IMR-90 (cell line): ENCODE data around the gene STAB1. TPM values are rescaled to one million over a fixed set of nuclear protein-coding genes. Genes with fewer than 3 reads are reported as not detected.
A peak's percentile ranks its signal among the peaks of the same experiment; 100 is the strongest.

Source experiments
- ATAC-seq: fragments of 200-7000 bp; cut with Tn5 transposase; 2 replicates; pipeline ENCODE4 v1.9.1; 2020; ENCODE audit warnings: low read depth, mild to moderate bottlenecking, moderate library complexity
- Bru-seq: library from RNA; stranded (reverse); fragments of 400-500 nt; gene quantifications from one replicate; lab custom pipeline; 2021; lab: Mats Ljungman, UMichigan
- BruChase-seq, 2 experiments: library from RNA; stranded (reverse); fragments of 400-500 nt; gene quantifications; one replicate each; lab custom pipeline; 2021; lab: Mats Ljungman, UMichigan
- BruUV-seq: library from RNA; stranded (reverse); fragments of 400-500 nt; replicated peaks from 2 replicates; lab custom pipeline; 2021; lab: Mats Ljungman, UMichigan
- CTCF ChIA-PET: fragments of 300-600 bp; formaldehyde crosslinking; extraction: SDS; loops from one replicate; lab custom pipeline; 2021; ENCODE audit warnings: antibody characterized with exemption; lab: Yijun Ruan, JAX
- POLR2A ChIA-PET: fragments of 300-600 bp; sonication (Branson Sonifier 250); formaldehyde crosslinking; loops from one replicate; lab custom pipeline; 2022; ENCODE audit warnings: antibody characterized with exemption; ENCODE audit not compliant: unreplicated experiment; lab: Charles Lee
- DNase-seq: peaks from one replicate; pipeline ENCODE4 v3.0.0; 2013
- H2AFZ ChIP-seq: replicated peaks from 2 replicates; pipeline ENCODE3; 2013; ENCODE audit warnings: low read length, mild to moderate bottlenecking; ENCODE audit not compliant: poor library complexity
- H2AK5ac ChIP-seq: 2 replicates; pipeline ENCODE4 v1.6.1; 2013; ENCODE audit warnings: low read depth, low read length, inconsistent platforms
- H2AK9ac ChIP-seq: replicated peaks from 2 replicates; pipeline ENCODE3; 2013; ENCODE audit warnings: mild to moderate bottlenecking, low read depth, low read length, moderate library complexity; ENCODE audit not compliant: poor library complexity
- H2BK120ac ChIP-seq: 2 replicates; pipeline ENCODE4 v1.6.1; 2013; ENCODE audit warnings: low read depth, low read length, inconsistent platforms
- H2BK15ac ChIP-seq: 3 replicates; pipeline ENCODE4 v1.6.1; 2013; ENCODE audit warnings: low read depth, low read length, inconsistent platforms
- H2BK20ac ChIP-seq: 2 replicates; pipeline ENCODE4 v1.6.1; 2013; ENCODE audit warnings: low read depth, mild to moderate bottlenecking, inconsistent platforms, low read length, moderate library complexity
- H2BK5ac ChIP-seq: 2 replicates; pipeline ENCODE4 v1.6.1; 2013; ENCODE audit warnings: mild to moderate bottlenecking, low read depth, low read length, inconsistent platforms; ENCODE audit not compliant: poor library complexity, severe bottlenecking
- H3K14ac ChIP-seq: replicated peaks from 2 replicates; pipeline ENCODE4 v1.6.1; 2013; ENCODE audit warnings: low read depth, low read length, inconsistent platforms
- H3K18ac ChIP-seq: 2 replicates; pipeline ENCODE4 v1.6.1; 2013; ENCODE audit warnings: low read depth, low read length, control low read depth
- H3K23ac ChIP-seq: 2 replicates; pipeline ENCODE4 v1.6.1; 2013; ENCODE audit warnings: low read depth, low read length, inconsistent platforms
- H3K27ac ChIP-seq: 2 replicates; pipeline ENCODE4 v1.5.1; 2013; ENCODE audit warnings: mild to moderate bottlenecking, control low read depth, low read length; ENCODE audit not compliant: insufficient read depth
- H3K27me3 ChIP-seq: 2 replicates; pipeline ENCODE4 v1.6.1; 2013; ENCODE audit warnings: low read length; ENCODE audit not compliant: control insufficient read depth, insufficient read depth
- H3K36me3 ChIP-seq: 2 replicates; pipeline ENCODE4 v1.6.1; 2013; ENCODE audit warnings: low read length, mixed read lengths; ENCODE audit not compliant: control insufficient read depth, insufficient read depth
- H3K4ac ChIP-seq: 2 replicates; pipeline ENCODE4 v1.6.1; 2013; ENCODE audit warnings: low read depth, low read length, inconsistent platforms
- H3K4me1 ChIP-seq: 2 replicates; pipeline ENCODE4 v1.6.1; 2013; ENCODE audit warnings: low read length, mixed read lengths; ENCODE audit not compliant: control insufficient read depth, insufficient read depth
- H3K4me2 ChIP-seq: 2 replicates; pipeline ENCODE4 v1.6.1; 2013; ENCODE audit warnings: low read depth, mild to moderate bottlenecking, control low read depth, low read length, moderate library complexity
- H3K4me3 ChIP-seq: 2 replicates; pipeline ENCODE4 v1.5.1; 2013; ENCODE audit warnings: low read depth, mild to moderate bottlenecking, control low read depth, low read length, moderate library complexity; ENCODE audit not compliant: insufficient read depth
- H3K56ac ChIP-seq: 2 replicates; pipeline ENCODE4 v1.6.1; 2013; ENCODE audit warnings: low read length, inconsistent platforms; ENCODE audit not compliant: insufficient read depth; ENCODE audit errors: extremely low read depth
- H3K79me1 ChIP-seq, 2 experiments: 2 replicates each; pipeline ENCODE4 v1.6.1; 2013; ENCODE audit warnings: low read length in 2 of 2, inconsistent platforms in 1 of 2, low read depth in 1 of 2
- H3K9ac ChIP-seq: 2 replicates; pipeline ENCODE4 v1.6.1; 2013; ENCODE audit warnings: low read depth, low read length, control low read depth
- H3K9me1 ChIP-seq: 2 replicates; pipeline ENCODE4 v1.6.1; 2013; ENCODE audit warnings: low read length, inconsistent platforms; ENCODE audit not compliant: insufficient read depth
- H3K9me3 ChIP-seq: 2 replicates; pipeline ENCODE4 v1.6.1; 2013; ENCODE audit warnings: low read length; ENCODE audit not compliant: control insufficient read depth, insufficient read depth
- H4K20me1 ChIP-seq: 2 replicates; pipeline ENCODE4 v1.6.1; 2013; ENCODE audit warnings: low read length, inconsistent platforms; ENCODE audit not compliant: insufficient read depth
- H4K5ac ChIP-seq: 2 replicates; pipeline ENCODE4 v1.6.1; 2013; ENCODE audit warnings: mild to moderate bottlenecking, low read depth, low read length, control low read depth
- H4K8ac ChIP-seq, 2 experiments: 2 replicates each; pipeline ENCODE4 v1.6.1; 2013; ENCODE audit warnings: low read depth in 2 of 2, low read length in 2 of 2, control low read depth in 1 of 2, inconsistent platforms in 1 of 2
- H4K91ac ChIP-seq: 2 replicates; pipeline ENCODE4 v1.6.1; 2013; ENCODE audit warnings: low read depth, low read length, inconsistent platforms; ENCODE audit not compliant: insufficient read depth
- CEBPB ChIP-seq: IDR thresholded peaks from 2 replicates; pipeline ENCODE4 v1.6.1; 2012; ENCODE audit warnings: low read depth, low read length, improper control_type of control experiment
- FOS ChIP-seq: fragments of 150-350 bp; IDR thresholded peaks from 2 replicates; pipeline ENCODE4 v1.6.1; 2016; ENCODE audit warnings: low read depth, low read length
- MAFK ChIP-seq: IDR thresholded peaks from 2 replicates; pipeline ENCODE4 v1.6.1; 2012; ENCODE audit warnings: low read depth, low read length, improper control_type of control experiment
- MXI1 ChIP-seq: IDR thresholded peaks from 2 replicates; pipeline ENCODE4 v1.6.1; 2012; ENCODE audit warnings: low read depth, mild to moderate bottlenecking, low read length, moderate library complexity, borderline replicate concordance
- NFE2L2 ChIP-seq: fragments of 150-350 bp; IDR thresholded peaks from 2 replicates; pipeline ENCODE4 v1.6.1; 2016; ENCODE audit warnings: low read depth, mild to moderate bottlenecking, low read length
- POLR2A ChIP-seq: IDR thresholded peaks from 2 replicates; pipeline ENCODE4 v1.6.1; 2012; ENCODE audit warnings: mild to moderate bottlenecking, low read depth, low read length
- RAD21 ChIP-seq: IDR thresholded peaks from 2 replicates; pipeline ENCODE4 v1.6.1; 2012; ENCODE audit warnings: low read length, improper control_type of control experiment
- RCOR1 ChIP-seq: IDR thresholded peaks from 2 replicates; pipeline ENCODE4 v1.6.1; 2012; ENCODE audit warnings: mild to moderate bottlenecking, low read length, improper control_type of control experiment; ENCODE audit not compliant: insufficient replicate concordance
- USF2 ChIP-seq: fragments of 150-350 bp; IDR thresholded peaks from 2 replicates; pipeline ENCODE4 v1.6.1; 2017; ENCODE audit warnings: mild to moderate bottlenecking, antibody characterized with exemption, low read length, low read depth
- WGBS, 2 experiments: methylation state at CpG; one replicate each; pipeline versions ENCODE4 v1.1.5 to v1.1.7; 2013; ENCODE audit warnings: missing lambda C conversion rate in 2 of 2; ENCODE audit not compliant: insufficient read length in 1 of 2; ENCODE audit errors: extremely low coverage in 2 of 2; 5-methylcytosine and 5-hydroxymethylcytosine counted together
- dilution Hi-C: fragments of 300-500 bp; cut with HindIII; formaldehyde crosslinking; loops from one replicate; pipeline ENCODE4 v1.14.3; 2018; ENCODE audit warnings: low sequenced_read_pairs; ENCODE audit not compliant: unreplicated experiment
- in situ Hi-C: fragments of 300-500 bp; cut with MboI; formaldehyde crosslinking; loops from 3 replicates; pipeline ENCODE4 v1.14.3; 2019; ENCODE audit warnings: low sequenced_read_pairs, inconsistent platforms, mixed read lengths
- intact Hi-C: fragments of 100-400 bp; cut with micrococcal nuclease; formaldehyde crosslinking; loops from 2 replicates; pipeline ENCODE4 v1.10.0; 2022
- long read RNA-seq: library from polyadenylated mRNA; unstranded; transcript quantifications from one replicate; pipeline ENCODE4 v2.0.0, GENCODE V29; 2021; ENCODE audit not compliant: unreplicated experiment
- polyA plus RNA-seq, 3 experiments: library from polyadenylated mRNA; depleted of rRNA; stranded (reverse); fragments of >200 nt; gene quantifications; 2 replicates each; pipeline ENCODE4 v1.2.3, GENCODE V29; 2012; ENCODE audit warnings: low replicate concordance in 1 of 3
- total RNA-seq: library from RNA; depleted of rRNA; stranded (reverse); fragments of >200 nt; gene quantifications from 2 replicates; pipeline ENCODE4 v1.2.3, GENCODE V29; 2012; rRNA removed
- TF ChIP-seq, protein P1 (sequence below): fragments of 150-350 bp; IDR thresholded peaks from 2 replicates; pipeline ENCODE4 v1.6.1; 2016; ENCODE audit warnings: low read depth, mild to moderate bottlenecking, low read length, moderate library complexity, borderline replicate concordance

STAB1 gene, protein sequence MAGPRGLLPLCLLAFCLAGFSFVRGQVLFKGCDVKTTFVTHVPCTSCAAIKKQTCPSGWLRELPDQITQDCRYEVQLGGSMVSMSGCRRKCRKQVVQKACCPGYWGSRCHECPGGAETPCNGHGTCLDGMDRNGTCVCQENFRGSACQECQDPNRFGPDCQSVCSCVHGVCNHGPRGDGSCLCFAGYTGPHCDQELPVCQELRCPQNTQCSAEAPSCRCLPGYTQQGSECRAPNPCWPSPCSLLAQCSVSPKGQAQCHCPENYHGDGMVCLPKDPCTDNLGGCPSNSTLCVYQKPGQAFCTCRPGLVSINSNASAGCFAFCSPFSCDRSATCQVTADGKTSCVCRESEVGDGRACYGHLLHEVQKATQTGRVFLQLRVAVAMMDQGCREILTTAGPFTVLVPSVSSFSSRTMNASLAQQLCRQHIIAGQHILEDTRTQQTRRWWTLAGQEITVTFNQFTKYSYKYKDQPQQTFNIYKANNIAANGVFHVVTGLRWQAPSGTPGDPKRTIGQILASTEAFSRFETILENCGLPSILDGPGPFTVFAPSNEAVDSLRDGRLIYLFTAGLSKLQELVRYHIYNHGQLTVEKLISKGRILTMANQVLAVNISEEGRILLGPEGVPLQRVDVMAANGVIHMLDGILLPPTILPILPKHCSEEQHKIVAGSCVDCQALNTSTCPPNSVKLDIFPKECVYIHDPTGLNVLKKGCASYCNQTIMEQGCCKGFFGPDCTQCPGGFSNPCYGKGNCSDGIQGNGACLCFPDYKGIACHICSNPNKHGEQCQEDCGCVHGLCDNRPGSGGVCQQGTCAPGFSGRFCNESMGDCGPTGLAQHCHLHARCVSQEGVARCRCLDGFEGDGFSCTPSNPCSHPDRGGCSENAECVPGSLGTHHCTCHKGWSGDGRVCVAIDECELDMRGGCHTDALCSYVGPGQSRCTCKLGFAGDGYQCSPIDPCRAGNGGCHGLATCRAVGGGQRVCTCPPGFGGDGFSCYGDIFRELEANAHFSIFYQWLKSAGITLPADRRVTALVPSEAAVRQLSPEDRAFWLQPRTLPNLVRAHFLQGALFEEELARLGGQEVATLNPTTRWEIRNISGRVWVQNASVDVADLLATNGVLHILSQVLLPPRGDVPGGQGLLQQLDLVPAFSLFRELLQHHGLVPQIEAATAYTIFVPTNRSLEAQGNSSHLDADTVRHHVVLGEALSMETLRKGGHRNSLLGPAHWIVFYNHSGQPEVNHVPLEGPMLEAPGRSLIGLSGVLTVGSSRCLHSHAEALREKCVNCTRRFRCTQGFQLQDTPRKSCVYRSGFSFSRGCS (N-terminal part only)
- not detected in 2 replicates for total RNA-seq
- 0.04 TPM in 1 of 2 replicates, not detected in the other for polyA plus RNA-seq (2012; rRNA removed)
- 0.04 TPM in 1 of 2 replicates, not detected in the other for polyA plus RNA-seq (2012; cell fraction: cytosol; rRNA removed)
- 0.24 and 0.60 TPM in 2 replicates for polyA plus RNA-seq (2012; cell fraction: nucleus; rRNA removed; ENCODE audit: low replicate concordance)
- Bru-seq, nascent RNA, result percentile 4 among the genes with signal in this experiment
- not detected for BruChase-seq, experiment 1, labeled RNA remaining after a 6-hour chase
- BruChase-seq, experiment 2, labeled RNA remaining after a 2-hour chase, result percentile 2 among the genes with signal in this experiment
- long read RNA-seq, result 0 reads

GRCh38 chr3:52494886-52495495, at the start of gene STAB1:
TSS of gene STAB1 (plus strand) at chr3:52495338. CDS start at chr3:52495414, 76 bp downstream.
- Histone ChIP-seq H2AK9ac (peak within 1 kb of the TSS; percentile 78), H3K79me1 (peaks cover 0 to 6% of the 10 kb centered on the region in 2 experiments; a peak in 2 of 4 replicates), H3K18ac (no peak within 1 kb of the TSS), H4K91ac (no peak within 1 kb of the TSS), H3K9me3 (no peaks in the 10 kb centered on the region), H3K4me2 (no peak within 1 kb of the TSS), H3K23ac (no peak within 1 kb of the TSS), H3K4me3 (no peak within 1 kb of the TSS), H4K5ac (no peak within 1 kb of the TSS), H3K4ac (peak within 1 kb of the TSS; percentile 76; the same call in 1 of the 2 replicates), H4K8ac (no peak within 1 kb of the TSS), H3K36me3 (peaks cover 33% of the 10 kb centered on the region), H3K14ac (0 out of 2 replicates have a peak within 1 kb of the TSS, but pooled peaks have one; percentile 29), H2BK5ac (no peak within 1 kb of the TSS), H2AK5ac (peak within 1 kb of the TSS; percentile 54), H2BK120ac (no peak within 1 kb of the TSS), H2BK20ac (no peak within 1 kb of the TSS), H4K20me1 (peaks cover 12% of the 10 kb centered on the region; the same call in 1 of the 2 replicates), H3K27me3 (no peaks in the 10 kb centered on the region), H3K27ac (no peak within 1 kb of the TSS), H2AFZ (peak within 1 kb of the TSS; percentile 44), H3K9me1 (peaks cover 10% of the 10 kb centered on the region), H2BK15ac (no peak within 1 kb of the TSS), H3K9ac (no peak within 1 kb of the TSS), H3K56ac (no peak within 1 kb of the TSS), H3K4me1 (peaks cover 9% of the 10 kb centered on the region; the same call in 1 of the 2 replicates)
- BruUV-seq, result no TSS peak
- POLR2A ChIA-PET, result no interaction called here
- intact Hi-C loops (no loop called here), dilution Hi-C loops (no loop called here), in situ Hi-C loops (no loop called here)
- WGBS, 2 experiments, result 75% methylated on average over 8 of the region's 25 CpGs; no CpG with 5 or more reads in 1 of the 2 experiments
- CTCF ChIA-PET, result no interaction called here
- ATAC-seq (no peak), DNase-seq (no peak)
- TF ChIP-seq POLR2A (no peak), CEBPB (no peak), RAD21 (no peak), MAFK (no peak), NFE2L2 (no peak), MXI1 (no peak), USF2 (no peak), RCOR1 (no peak), FOS (no peak)
- TF ChIP-seq, protein P1, sequence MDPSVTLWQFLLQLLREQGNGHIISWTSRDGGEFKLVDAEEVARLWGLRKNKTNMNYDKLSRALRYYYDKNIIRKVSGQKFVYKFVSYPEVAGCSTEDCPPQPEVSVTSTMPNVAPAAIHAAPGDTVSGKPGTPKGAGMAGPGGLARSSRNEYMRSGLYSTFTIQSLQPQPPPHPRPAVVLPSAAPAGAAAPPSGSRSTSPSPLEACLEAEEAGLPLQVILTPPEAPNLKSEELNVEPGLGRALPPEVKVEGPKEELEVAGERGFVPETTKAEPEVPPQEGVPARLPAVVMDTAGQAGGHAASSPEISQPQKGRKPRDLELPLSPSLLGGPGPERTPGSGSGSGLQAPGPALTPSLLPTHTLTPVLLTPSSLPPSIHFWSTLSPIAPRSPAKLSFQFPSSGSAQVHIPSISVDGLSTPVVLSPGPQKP, result no peak
